ENCODE measurements around the gene MYO7A. TPM values are rescaled to one million over a fixed set of nuclear protein-coding genes. Genes with fewer than 3 reads are reported as not detected.

The MYO7A gene
- total RNA-seq, 2 donors from 2014 or later: 10.4 to 12.9 TPM

DNA sequence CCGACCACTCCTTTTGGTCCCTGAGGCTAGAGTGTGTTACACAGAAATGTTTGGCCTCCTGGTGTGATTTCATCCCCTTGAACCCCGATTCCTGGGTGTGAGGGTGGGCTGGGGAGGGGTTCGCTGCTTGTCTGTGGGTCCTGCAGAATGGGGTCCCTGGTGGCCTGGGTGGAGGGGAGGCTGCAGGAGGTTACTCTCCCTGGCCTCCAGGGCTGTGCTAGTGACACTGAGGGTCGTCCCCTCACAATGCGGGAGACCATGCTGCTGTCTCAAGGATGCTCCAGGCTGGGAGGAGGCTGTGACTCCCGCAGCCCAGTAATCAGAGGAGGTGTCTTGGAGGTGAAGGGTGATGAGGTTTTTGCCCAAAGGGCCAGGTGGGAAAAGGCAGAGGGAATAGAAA, 42.4 kb upstream of the MYO7A start:
- intact Hi-C loops (cut with DNase I): loop anchor here (5.0 kb wide), 1 partner anchor 33 kb away; no protein-coding TSS in a partner anchor
- ATAC-seq (no peak), DNase-seq (peak in 1 of 4 donors; percentile 0)
- TF ChIP-seq POLR2A (IDR thresholded peaks at IDR 0.05): no peak
- TF ChIP-seq, protein P1, sequence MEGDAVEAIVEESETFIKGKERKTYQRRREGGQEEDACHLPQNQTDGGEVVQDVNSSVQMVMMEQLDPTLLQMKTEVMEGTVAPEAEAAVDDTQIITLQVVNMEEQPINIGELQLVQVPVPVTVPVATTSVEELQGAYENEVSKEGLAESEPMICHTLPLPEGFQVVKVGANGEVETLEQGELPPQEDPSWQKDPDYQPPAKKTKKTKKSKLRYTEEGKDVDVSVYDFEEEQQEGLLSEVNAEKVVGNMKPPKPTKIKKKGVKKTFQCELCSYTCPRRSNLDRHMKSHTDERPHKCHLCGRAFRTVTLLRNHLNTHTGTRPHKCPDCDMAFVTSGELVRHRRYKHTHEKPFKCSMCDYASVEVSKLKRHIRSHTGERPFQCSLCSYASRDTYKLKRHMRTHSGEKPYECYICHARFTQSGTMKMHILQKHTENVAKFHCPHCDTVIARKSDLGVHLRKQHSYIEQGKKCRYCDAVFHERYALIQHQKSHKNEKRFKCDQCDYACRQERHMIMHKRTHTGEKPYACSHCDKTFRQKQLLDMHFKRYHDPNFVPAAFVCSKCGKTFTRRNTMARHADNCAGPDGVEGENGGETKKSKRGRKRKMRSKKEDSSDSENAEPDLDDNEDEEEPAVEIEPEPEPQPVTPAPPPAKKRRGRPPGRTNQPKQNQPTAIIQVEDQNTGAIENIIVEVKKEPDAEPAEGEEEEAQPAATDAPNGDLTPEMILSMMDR (IDR thresholded peaks at IDR 0.05): no peak
- no peaks in the 10 kb centered on the region for H3K36me3 ChIP-seq (replicated peaks in 1 of 2; ENCODE audit: insufficient read depth in 1 of 2, low read depth in 2 of 2)
- H3K27ac ChIP-seq: no peak overlapping the region
- peaks cover 42% of the 10 kb centered on the region for H3K4me1 ChIP-seq
- no peak overlapping the region for H3K4me3 ChIP-seq
- H3K27me3 ChIP-seq: no peaks in the 10 kb centered on the region
- 81 to 91% methylated on average over 6 of the region's 6 CpGs for WGBS, 2 donors
- H3K9me3 ChIP-seq: no peaks in the 10 kb centered on the region

GRCh38 chr11:77086521-77087472, 41.2 kb upstream of the MYO7A start:
- peak; percentile 56 to 82 (median 64) for DNase-seq
- WGBS, 2 donors: 65 to 75% methylated on average over 16 to 23 of the region's 23 CpGs
- H3K9me3 ChIP-seq: no peaks in the 10 kb centered on the region
- H3K27me3 ChIP-seq: no peaks in the 10 kb centered on the region
- intact Hi-C loops (cut with DNase I): loop anchor here (5.0 kb wide), 1 partner anchor 34 kb away; no protein-coding TSS in a partner anchor
- H3K4me1 ChIP-seq: peaks cover 42% of the 10 kb centered on the region
- H3K27ac ChIP-seq: peak overlapping the region; percentile 23 to 45 (median 33)
- no peak for TF ChIP-seq POLR2A (IDR thresholded peaks at IDR 0.05)
- TF ChIP-seq, protein P1 (IDR thresholded peaks at IDR 0.05): no peak
- no peaks in the 10 kb centered on the region for H3K36me3 ChIP-seq (replicated peaks in 1 of 2; ENCODE audit: insufficient read depth in 1 of 2, low read depth in 2 of 2)
- ATAC-seq: peak; percentile 53
- no peak overlapping the region for H3K4me3 ChIP-seq

DNA sequence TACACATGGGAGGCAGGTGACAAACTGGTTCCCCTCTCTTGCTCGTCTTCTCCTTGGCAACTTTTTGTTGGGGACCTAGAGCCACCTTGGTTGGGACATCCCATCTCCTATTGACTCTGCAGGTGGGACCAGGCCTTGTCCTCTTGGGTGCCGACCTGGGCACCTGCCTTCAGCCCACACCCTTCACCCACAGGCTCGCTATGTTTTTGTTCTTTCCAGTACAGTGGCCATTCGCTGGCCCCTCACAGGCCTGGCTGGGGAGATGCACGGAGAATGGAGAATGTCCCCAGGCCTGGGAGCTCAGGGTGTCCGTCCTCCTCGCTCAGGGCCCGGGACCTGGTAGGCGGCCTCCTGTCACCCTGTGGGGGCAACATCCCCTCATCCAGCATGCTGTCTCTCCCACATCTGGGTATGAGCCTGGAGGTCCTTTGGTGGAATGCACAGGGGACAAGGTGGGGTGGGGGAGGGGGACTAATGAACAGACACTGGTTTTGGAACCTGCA, 40.3 kb upstream of the MYO7A start:
- peak overlapping the region in 2 of 4 donors; percentile 23 to 31 for H3K27ac ChIP-seq

DNA sequence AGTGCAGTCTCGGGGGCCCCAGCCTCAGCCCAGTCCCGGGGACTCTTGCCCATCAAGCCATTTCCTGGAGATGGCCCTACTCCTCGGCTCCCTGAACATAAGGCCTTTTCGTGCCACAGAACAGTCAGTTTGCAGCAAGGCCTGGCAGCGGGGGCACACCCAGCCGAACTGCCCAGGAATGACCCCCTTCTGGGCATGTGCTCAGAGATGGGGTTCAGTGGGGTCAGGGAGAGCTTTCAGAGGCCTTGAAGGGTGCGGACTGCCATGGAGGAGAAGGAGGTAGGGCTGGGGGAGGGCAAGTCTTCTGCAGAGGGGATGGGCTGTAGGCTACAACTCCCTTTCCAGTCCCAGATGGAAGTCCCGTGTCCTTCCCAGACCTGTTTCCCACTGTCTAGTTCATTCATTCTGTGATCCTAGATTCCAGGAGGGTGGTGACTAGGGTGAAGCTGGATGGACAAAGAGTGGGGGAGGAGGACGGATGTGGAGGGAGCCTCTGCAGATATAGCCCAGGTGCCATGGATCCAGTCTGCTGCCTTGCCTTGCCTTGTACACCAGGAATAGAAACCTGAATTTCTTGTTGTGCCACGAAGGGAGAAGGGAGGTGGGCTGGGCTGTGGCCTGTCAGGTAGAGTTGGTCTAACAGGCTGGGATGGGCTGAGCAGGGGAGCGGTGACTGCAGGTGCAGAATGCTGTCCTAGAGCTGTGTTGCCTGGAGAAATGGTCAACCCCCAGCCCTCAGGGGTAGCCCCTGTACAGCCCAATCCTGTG, 39.6 kb upstream of the MYO7A start:
- H3K4me3 ChIP-seq: no peak overlapping the region
- no peaks in the 10 kb centered on the region for H3K9me3 ChIP-seq
- DNase-seq (peak in 2 of 4 donors; percentile 54 to 58), ATAC-seq (no peak)
- no peaks in the 10 kb centered on the region for H3K36me3 ChIP-seq (replicated peaks in 1 of 2; ENCODE audit: insufficient read depth in 1 of 2, low read depth in 2 of 2)
- peak overlapping the region in 1 of 4 donors; percentile 12 for H3K27ac ChIP-seq
- peaks cover 30% of the 10 kb centered on the region for H3K4me1 ChIP-seq
- no peaks in the 10 kb centered on the region for H3K27me3 ChIP-seq
- no peak for TF ChIP-seq POLR2A (IDR thresholded peaks at IDR 0.05)
- TF ChIP-seq, protein P1 (IDR thresholded peaks at IDR 0.05): no peak
- 65 to 77% methylated on average over 9 to 11 of the region's 11 CpGs for WGBS, 2 donors
- intact Hi-C loops (cut with DNase I): loop anchor here (5.0 kb wide), 1 partner anchor 36 kb away; no protein-coding TSS in a partner anchor

More for the DNA sequence above, 40.3 kb upstream of the MYO7A start:
- Histone ChIP-seq H3K4me1 (peaks cover 32% of the 10 kb centered on the region), H3K4me3 (no peak overlapping the region), H3K27me3 (no peaks in the 10 kb centered on the region), H3K9me3 (no peaks in the 10 kb centered on the region), H3K36me3 (replicated peaks in 1 of 2; ENCODE audit: insufficient read depth in 1 of 2, low read depth in 2 of 2) (no peaks in the 10 kb centered on the region)
- WGBS, 2 donors: 96 to 98% methylated on average over 9 of the region's 9 CpGs
- peak in 1 of 4 donors; percentile 3 for DNase-seq
- no peak for ATAC-seq
- intact Hi-C loops (cut with DNase I): loop anchor here (5.0 kb wide), 1 partner anchor 35 kb away; no protein-coding TSS in a partner anchor
- TF ChIP-seq, protein P1 (IDR thresholded peaks at IDR 0.05): no peak
- no peak for TF ChIP-seq POLR2A (IDR thresholded peaks at IDR 0.05)

All from body of pancreas (tissue), 4 donors.